ENCODE data around the gene UBC. TPM values are rescaled to one million over a fixed set of nuclear protein-coding genes. Genes with fewer than 3 reads are reported as not detected.
A peak's percentile ranks its signal among the peaks of the same experiment; 100 is the strongest.

UBC gene
- total RNA-seq, 1 experiment from 2014 or later = 523 TPM

GRCh38 chr12:124940143-124940392 lies 25.6 kb upstream of the UBC start:
- no peak overlapping the region for H3K18ac ChIP-seq (ENCODE audit: insufficient read length, low read depth, low read length)
- no peak overlapping the region for H4K91ac ChIP-seq (ENCODE audit: insufficient read length, low read depth, low read length)
- no CpG with 5 or more reads among the region's 8 CpGs for WGBS (ENCODE audit: extremely low coverage, insufficient read length, low lambda C conversion rate)
- Mint-ChIP-seq H3K9me3 (no peaks in the 10 kb centered on the region), H3K4me1 (peaks cover 9 to 11% of the 10 kb centered on the region in 2 experiments; a peak in 3 of 4 replicates), H3K27ac (no peak overlapping the region), H3K36me3 (ENCODE audit: insufficient read depth in 1 of 3, low read depth in 3 of 3) (peaks cover 0 to 16% (median 5%) of the 10 kb centered on the region in 3 experiments; a peak in 5 of 7 replicates), H3K27me3 (ENCODE audit: low read depth) (no peaks in the 10 kb centered on the region), H3K4me3 (no peak overlapping the region)
- H3K23me2 ChIP-seq (ENCODE audit: insufficient read length, low read depth, low read length, poor library complexity, severe bottlenecking) = peaks cover 10% of the 10 kb centered on the region
- H3K79me2 ChIP-seq (ENCODE audit: insufficient read depth, low read length) = no peaks in the 10 kb centered on the region
- H2BK20ac ChIP-seq (ENCODE audit: low read depth, low read length, poor library complexity, severe bottlenecking) = no peak overlapping the region
- H4K20me1 ChIP-seq (ENCODE audit: control insufficient read depth, insufficient read depth, insufficient read length) = no peaks in the 10 kb centered on the region
- no peak overlapping the region for H2BK5ac ChIP-seq (ENCODE audit: insufficient read length, low read length)
- no peak overlapping the region for H3K14ac ChIP-seq (ENCODE audit: insufficient read depth, low read length)
- H3K4me1 ChIP-seq (ENCODE audit: insufficient read depth, low read length) = no peaks in the 10 kb centered on the region
- H3K56ac ChIP-seq (ENCODE audit: insufficient read length, low read depth, low read length) = no peak overlapping the region
- no peak for TF ChIP-seq CTCF (conservative IDR thresholded peaks at IDR 0.05)
- no peak overlapping the region for H3K9ac ChIP-seq (ENCODE audit: extremely low read depth, insufficient read length, low read length)
- no peak overlapping the region for H2BK15ac ChIP-seq (ENCODE audit: low read depth, low read length)
- no peak overlapping the region for H2AK5ac ChIP-seq (ENCODE audit: insufficient read length, low read length)
- no peak for DNase-seq
- H3T11ph ChIP-seq (ENCODE audit: low read length) = no peak overlapping the region
- H3K4me2 ChIP-seq (ENCODE audit: insufficient read depth, insufficient read length, low read length) = peak overlapping the region; percentile 71
- H4K8ac ChIP-seq (replicated peaks; ENCODE audit: insufficient read length, low read depth, low read length) = no peak overlapping the region
- no peak overlapping the region for H2BK12ac ChIP-seq (ENCODE audit: insufficient read length, low read depth, low read length)
- no peaks in the 10 kb centered on the region for H3K27me3 ChIP-seq (ENCODE audit: insufficient read depth, low read length)
- H2AFZ ChIP-seq (ENCODE audit: low read length) = no peak overlapping the region
- no peak overlapping the region for H2BK120ac ChIP-seq (ENCODE audit: low read depth, low read length, poor library complexity, severe bottlenecking)
- no peak overlapping the region for H3K4ac ChIP-seq (ENCODE audit: low read depth, low read length)
- H3K9me3 ChIP-seq (ENCODE audit: control insufficient read depth, low read depth, low read length) = no peaks in the 10 kb centered on the region
- no peak overlapping the region for H3K27ac ChIP-seq (ENCODE audit: insufficient read length, low read depth, low read length)
- no peak overlapping the region for H3K23ac ChIP-seq (ENCODE audit: insufficient read length, low read depth, low read length)
- no peaks in the 10 kb centered on the region for H3K79me1 ChIP-seq (ENCODE audit: insufficient read depth, low read depth, low read length, poor library complexity, severe bottlenecking)
- no peak overlapping the region for H4K5ac ChIP-seq (ENCODE audit: insufficient read length, low read depth, low read length)

All from H9 (cell line).